GM12872 (cell line): ENCODE measurements around the gene SPOP.

Experiments used
- TF ChIP-seq, protein P1 (sequence below): IDR thresholded peaks from 3 replicates; pipeline ENCODE4 v1.5.1; 2011; ENCODE audit warnings: low read depth, mild to moderate bottlenecking, low read length, moderate library complexity; ENCODE audit not compliant: insufficient read depth

Gene SPOP

GRCh38 chr17:49566668-49567071 is 111.2 kb downstream of the SPOP start:
- TF ChIP-seq, protein P1, sequence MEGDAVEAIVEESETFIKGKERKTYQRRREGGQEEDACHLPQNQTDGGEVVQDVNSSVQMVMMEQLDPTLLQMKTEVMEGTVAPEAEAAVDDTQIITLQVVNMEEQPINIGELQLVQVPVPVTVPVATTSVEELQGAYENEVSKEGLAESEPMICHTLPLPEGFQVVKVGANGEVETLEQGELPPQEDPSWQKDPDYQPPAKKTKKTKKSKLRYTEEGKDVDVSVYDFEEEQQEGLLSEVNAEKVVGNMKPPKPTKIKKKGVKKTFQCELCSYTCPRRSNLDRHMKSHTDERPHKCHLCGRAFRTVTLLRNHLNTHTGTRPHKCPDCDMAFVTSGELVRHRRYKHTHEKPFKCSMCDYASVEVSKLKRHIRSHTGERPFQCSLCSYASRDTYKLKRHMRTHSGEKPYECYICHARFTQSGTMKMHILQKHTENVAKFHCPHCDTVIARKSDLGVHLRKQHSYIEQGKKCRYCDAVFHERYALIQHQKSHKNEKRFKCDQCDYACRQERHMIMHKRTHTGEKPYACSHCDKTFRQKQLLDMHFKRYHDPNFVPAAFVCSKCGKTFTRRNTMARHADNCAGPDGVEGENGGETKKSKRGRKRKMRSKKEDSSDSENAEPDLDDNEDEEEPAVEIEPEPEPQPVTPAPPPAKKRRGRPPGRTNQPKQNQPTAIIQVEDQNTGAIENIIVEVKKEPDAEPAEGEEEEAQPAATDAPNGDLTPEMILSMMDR = no peak

DNA sequence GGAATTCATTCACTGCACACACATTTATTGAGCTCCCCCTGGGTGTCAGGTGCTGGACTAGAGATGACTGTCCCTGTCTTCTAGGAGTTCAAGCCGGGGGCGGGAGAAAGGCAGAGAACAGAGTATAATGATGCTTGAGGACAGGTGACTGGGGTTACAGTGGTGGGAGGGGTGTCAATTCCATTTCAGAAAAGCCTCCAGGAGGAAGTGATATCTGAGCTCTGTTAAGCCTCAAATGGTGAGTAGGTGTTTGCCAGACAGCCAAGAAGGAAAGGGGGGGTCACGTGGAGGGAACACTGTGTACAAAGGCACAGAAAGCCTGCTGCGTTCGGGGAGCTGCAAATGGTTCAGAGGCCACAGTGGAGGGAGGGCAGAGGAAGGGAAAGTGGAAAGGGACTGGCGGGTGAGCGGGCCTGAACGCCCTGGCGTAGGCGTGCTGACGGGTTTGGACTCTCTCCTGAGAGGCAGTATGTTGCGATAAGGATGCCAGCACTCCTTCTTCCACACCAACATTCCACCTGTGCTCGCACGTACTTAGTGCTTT is 111.9 kb downstream of the SPOP start:
- TF ChIP-seq, protein P1 = no peak

DNA sequence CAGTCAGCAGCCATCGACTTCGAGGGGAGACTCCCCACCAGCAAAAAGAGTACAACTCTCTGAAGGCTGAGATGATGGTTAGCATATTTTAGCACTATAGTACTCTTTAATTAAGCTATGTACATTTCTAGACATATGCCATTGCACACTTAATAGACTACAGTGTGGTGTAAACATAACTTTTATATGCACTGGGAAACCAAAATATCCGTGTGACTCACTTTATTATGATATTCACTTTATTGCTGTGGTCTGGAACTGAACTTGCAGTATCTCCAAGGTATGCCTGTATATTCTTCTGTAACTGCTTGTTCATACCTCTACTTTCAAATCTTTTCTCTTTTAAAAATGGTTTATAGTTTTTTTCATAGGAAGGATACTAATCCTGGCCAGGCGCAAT is 113.3 kb downstream of the SPOP start:
- TF ChIP-seq, protein P1 = no peak

DNA sequence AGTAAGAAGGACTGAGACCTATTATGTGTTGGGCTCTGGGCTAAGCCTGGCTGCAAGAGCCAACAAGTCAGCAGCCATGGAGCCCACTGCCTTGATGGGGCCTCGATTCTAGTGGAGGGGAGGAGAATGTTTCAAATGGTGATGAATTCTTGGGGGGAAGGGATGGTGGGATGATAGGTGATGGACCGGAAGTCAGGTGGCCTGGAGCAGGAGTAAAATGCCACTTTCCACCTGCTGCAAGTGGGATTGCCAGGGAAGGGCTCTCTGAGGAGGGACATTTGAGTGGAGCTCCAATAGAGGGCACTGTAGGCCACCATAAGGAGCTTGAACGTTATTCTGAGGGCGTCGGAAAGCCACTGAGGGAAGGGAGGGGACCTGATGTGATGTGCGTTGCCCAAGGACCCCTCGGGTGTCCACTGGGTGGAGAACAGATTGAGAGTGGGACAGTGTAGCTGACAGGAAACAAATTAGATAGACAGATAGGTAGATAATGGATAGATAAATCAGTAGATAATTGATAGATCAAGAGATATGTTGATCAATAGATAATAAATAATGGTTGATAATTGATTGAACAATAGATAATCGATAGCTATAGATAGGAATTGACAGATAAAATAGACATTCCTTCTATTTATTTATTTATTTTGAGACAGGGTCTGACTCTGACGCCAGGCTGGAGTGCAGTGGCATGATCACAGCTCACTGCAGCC is 120.4 kb downstream of the SPOP start:
- TF ChIP-seq, protein P1 = peak; percentile 76

DNA sequence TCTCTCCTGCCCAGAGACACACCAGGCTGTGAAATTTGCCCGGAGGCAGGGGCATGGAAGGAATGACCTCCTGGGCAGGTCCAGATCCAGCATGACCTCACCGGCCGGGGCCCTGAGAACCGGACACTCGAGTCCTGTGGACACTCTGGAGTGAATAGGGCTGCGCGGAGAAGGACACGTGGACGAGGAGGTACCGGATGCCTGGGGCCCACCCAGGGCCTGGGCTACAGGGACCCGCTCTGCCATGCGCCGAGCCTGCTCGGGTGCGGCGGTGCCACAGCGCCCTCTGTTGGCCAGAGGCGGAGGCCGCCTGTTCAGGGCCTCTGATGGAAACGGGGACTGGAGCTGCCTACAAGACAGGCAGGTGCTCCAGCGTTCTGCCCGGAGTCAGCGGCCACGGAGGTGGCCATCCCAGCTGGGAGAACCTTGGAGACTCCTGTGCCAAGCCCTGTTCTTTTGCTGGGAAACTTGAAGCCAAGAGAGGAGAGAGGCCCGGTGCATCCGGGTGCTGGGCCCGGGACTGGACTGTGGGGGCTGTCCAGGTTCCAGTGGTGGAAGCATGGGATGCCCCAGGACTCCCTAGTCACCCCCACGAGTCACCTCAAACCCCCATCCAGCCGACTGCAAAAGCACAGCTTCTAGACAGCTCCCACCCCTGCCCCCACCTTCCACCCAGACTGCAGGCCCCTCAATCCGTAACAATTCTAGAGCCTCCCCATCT is 121.5 kb downstream of the SPOP start:
- TF ChIP-seq, protein P1 = peak; percentile 97

GRCh38 chr17:49555495-49556222 is 122.2 kb downstream of the SPOP start:
- TF ChIP-seq, protein P1 = no peak

DNA sequence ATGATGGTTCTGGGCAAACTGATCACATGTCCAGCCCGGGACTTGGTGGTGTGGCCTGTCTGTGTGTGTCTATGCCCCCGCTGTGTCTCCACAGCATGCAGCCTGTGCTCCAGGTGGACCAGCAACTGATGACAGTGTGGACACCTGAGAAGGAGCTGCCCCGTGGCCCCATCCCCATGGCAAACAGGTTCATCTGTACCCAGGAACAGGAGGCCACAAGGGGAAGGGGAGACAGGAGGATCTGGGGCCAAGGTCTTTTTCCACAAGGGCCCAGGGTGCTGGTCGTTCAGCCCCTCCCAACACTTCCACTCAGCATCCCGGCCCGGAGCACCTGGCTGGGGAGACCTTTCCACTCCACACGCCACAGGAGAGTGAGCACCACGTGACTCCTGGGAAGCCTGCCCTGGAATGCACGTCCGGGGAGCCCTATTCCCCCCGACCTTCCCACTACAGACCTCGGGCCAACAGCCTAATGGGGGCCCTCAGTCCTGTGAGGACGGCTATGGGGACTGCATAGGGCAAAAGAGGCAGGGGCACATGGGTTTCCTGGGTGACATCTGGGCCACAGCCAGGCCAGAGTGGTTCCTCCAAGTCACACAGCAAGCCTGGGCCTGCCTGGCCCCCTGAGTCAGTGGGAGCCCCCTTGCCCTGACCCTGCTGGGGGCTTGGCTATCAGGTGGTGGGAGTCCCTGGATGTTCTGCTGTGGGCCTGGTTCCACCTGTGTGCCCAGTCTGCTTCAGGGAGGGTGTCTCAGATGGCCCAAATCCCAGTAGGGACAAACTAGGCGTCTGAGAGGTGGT is 123.0 kb downstream of the SPOP start:
- TF ChIP-seq, protein P1 = no peak
